ENCODE data around the gene NDUFA8.

NDUFA8 gene

DNA sequence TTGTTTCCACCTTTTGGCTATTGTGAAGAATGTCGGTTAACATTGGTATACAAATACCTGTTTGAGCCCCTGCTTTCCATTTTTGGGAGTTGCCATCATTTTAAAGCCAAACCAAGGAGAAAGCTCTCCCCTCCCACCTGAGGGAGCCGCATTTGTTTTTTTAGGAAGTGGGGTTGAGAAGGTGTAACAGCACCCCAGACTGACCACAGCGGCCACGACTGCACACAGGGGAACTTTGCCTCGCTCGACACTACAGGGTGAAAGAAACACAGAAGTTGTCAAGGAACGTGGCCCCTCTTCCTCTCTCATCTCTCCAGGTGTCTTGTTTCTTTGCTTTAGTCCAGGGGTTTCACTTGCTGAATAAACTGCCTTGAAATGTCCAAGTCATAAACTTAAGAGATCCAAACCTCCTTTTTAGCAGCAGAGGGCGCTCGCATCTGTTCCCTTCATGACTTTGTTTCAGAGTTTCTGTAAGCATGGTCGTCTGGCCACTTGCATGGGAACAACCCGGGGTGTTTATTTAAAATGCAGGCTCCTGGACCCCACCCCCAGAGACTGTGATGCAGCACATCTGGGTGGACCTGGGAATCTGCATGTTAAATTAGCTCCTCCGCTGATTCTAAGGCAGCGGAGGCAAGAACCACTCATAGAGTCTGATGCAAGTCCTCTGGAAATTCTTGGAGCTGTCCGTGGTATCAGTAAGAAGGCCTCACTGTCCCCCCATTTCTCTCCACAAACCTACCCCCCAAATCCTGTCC, 64.4 kb downstream of the NDUFA8 start:
- no peak for DNase-seq

Data from NCI-H1417 treated with DMSO at 0.1 percent for 48 hours (cell line).